Cardiac muscle cell (in vitro differentiated cells and primary cell): Measurements from ENCODE around the gene ZNF276. TPM values are rescaled to one million over a fixed set of nuclear protein-coding genes. Genes with fewer than 3 reads are reported as not detected.

ENCODE experiments used
- DNase-seq, 2 donors: peaks; one replicate each; pipeline versions ENCODE4 v3.0.0 to v3.0.0-alpha.2; 2010 to 2017; ENCODE audit warnings: low read depth in 1 of 2, low spot score in 1 of 2
- H3K27ac ChIP-seq: fragments of 200-600 bp; sonication (generic); 2 replicates; pipeline ENCODE4 v1.5.1; 2016
- H3K27me3 ChIP-seq: fragments of 200-600 bp; sonication (generic); 2 replicates; pipeline ENCODE4 v1.6.0; 2016; ENCODE audit warnings: control low read depth
- H3K36me3 ChIP-seq: fragments of 200-600 bp; sonication (generic); 2 replicates; pipeline ENCODE4 v1.5.1; 2016; ENCODE audit warnings: control low read depth
- H3K4me1 ChIP-seq: fragments of 200-600 bp; sonication (generic); 2 replicates; pipeline ENCODE4 v1.8.1; 2017; ENCODE audit warnings: low read depth, mild to moderate bottlenecking, mixed run types
- H3K4me3 ChIP-seq: fragments of 200-600 bp; sonication (generic); 2 replicates; pipeline ENCODE4 v1.5.1; 2016; ENCODE audit warnings: mild to moderate bottlenecking
- H3K9me3 ChIP-seq: fragments of 200-600 bp; sonication (generic); 2 replicates; pipeline ENCODE4 v1.5.1; 2017; ENCODE audit warnings: low read depth, mild to moderate bottlenecking, control low read depth
- polyA plus RNA-seq: library from polyadenylated mRNA; unstranded; fragments of >200 nt; fragmentation: Nextera tagmentation; extraction: Ambion mirVana; gene quantifications from 2 replicates; pipeline ENCODE4 v1.2.1, GENCODE V29; 2016
- total RNA-seq: library from RNA; depleted of rRNA; stranded (reverse); fragments of >200 nt; gene quantifications from 2 replicates; pipeline ENCODE4 v1.2.3, GENCODE V29; 2016
- TF ChIP-seq, protein P1 (sequence below): IDR thresholded peaks from 2 replicates; pipeline ENCODE4 v1.5.1; 2012; ENCODE audit warnings: low read depth, mild to moderate bottlenecking, low read length

ZNF276 gene
- total and polyA plus RNA-seq, 2 experiments from 2014 or later, result 16.2 to 43.2 TPM

- H3K4me1 ChIP-seq, result peaks cover 4% of the 10 kb centered on the region
- no peaks in the 10 kb centered on the region for H3K9me3 ChIP-seq
- H3K4me3 ChIP-seq, result no peak overlapping the region
- H3K27ac ChIP-seq, result no peak overlapping the region
- TF ChIP-seq, protein P1, sequence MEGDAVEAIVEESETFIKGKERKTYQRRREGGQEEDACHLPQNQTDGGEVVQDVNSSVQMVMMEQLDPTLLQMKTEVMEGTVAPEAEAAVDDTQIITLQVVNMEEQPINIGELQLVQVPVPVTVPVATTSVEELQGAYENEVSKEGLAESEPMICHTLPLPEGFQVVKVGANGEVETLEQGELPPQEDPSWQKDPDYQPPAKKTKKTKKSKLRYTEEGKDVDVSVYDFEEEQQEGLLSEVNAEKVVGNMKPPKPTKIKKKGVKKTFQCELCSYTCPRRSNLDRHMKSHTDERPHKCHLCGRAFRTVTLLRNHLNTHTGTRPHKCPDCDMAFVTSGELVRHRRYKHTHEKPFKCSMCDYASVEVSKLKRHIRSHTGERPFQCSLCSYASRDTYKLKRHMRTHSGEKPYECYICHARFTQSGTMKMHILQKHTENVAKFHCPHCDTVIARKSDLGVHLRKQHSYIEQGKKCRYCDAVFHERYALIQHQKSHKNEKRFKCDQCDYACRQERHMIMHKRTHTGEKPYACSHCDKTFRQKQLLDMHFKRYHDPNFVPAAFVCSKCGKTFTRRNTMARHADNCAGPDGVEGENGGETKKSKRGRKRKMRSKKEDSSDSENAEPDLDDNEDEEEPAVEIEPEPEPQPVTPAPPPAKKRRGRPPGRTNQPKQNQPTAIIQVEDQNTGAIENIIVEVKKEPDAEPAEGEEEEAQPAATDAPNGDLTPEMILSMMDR, result no peak
- H3K27me3 ChIP-seq, result no peaks in the 10 kb centered on the region
- no peak for DNase-seq
- no peaks in the 10 kb centered on the region for H3K36me3 ChIP-seq
Observed at GRCh38 chr16:89710709-89711564, 10.4 kb upstream of the ZNF276 start.

DNA sequence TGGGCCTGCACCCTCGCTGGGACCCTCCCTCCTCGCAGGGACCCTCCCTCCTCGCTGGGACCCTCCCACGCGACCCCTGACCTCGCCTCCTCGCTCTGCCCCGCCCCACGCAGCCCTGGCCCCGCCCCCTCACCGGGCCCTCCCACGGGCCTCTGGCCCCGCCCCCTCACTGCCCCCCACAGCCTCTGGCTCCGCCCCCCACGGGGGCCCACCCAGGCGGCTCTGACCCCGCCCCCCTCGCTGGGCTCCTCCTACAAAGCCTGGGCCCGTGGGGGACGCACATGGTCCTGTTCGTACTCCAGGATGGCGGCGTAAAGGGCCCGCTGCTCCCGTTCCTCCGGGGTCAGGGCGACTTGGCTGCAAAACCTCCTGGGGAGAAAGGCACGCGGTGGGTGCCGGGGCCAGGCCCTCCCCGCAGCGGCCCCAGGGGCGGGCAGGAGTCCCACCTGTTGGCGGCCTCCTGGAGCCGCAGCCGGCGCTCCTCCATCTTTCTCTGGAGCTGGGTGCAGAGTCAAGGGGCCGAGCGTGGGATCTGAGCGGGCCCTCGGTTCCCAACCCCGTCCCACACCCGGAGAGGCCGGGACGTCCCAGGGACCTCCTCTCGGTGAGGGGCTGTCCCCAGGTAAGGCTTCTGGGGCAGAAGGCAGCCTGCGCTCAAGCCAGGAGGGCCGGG is 9.6 kb upstream of the ZNF276 start:
- Histone ChIP-seq H3K9me3 (no peaks in the 10 kb centered on the region), H3K27me3 (no peaks in the 10 kb centered on the region), H3K4me3 (peak overlapping the region; percentile 34), H3K27ac (no peak overlapping the region), H3K36me3 (no peaks in the 10 kb centered on the region), H3K4me1 (peaks cover 4% of the 10 kb centered on the region)
- TF ChIP-seq, protein P1, result no peak
- DNase-seq, result peak; percentile 71 to 75

- peak overlapping the region; percentile 34 for H3K4me3 ChIP-seq
- peak in 1 of 2 donors; percentile 37 for DNase-seq
- H3K27ac ChIP-seq, result no peak overlapping the region
- no peaks in the 10 kb centered on the region for H3K36me3 ChIP-seq
- TF ChIP-seq, protein P1, result no peak
- no peaks in the 10 kb centered on the region for H3K9me3 ChIP-seq
- H3K4me1 ChIP-seq, result peaks cover 4% of the 10 kb centered on the region
- no peaks in the 10 kb centered on the region for H3K27me3 ChIP-seq
Observed at GRCh38 chr16:89712274-89712781, 9.0 kb upstream of the ZNF276 start.

GRCh38 chr16:89716493-89716892 is 4.8 kb upstream of the ZNF276 start:
- no peak for DNase-seq
- no peaks in the 10 kb centered on the region for H3K27me3 ChIP-seq
- no peak overlapping the region for H3K4me3 ChIP-seq
- H3K9me3 ChIP-seq, result no peaks in the 10 kb centered on the region
- H3K4me1 ChIP-seq, result peaks cover 6% of the 10 kb centered on the region
- no peak overlapping the region for H3K27ac ChIP-seq
- H3K36me3 ChIP-seq, result no peaks in the 10 kb centered on the region
- TF ChIP-seq, protein P1, result no peak

- H3K27ac ChIP-seq, result no peak overlapping the region
- H3K27me3 ChIP-seq, result no peaks in the 10 kb centered on the region
- peaks cover 6% of the 10 kb centered on the region for H3K4me1 ChIP-seq
- H3K4me3 ChIP-seq, result no peak overlapping the region
- DNase-seq, result no peak
- no peaks in the 10 kb centered on the region for H3K36me3 ChIP-seq
- H3K9me3 ChIP-seq, result no peaks in the 10 kb centered on the region
- TF ChIP-seq, protein P1, result no peak
Observed at GRCh38 chr16:89716916-89717687, 4.2 kb upstream of the ZNF276 start.
